Vagina (tissue), 2 donors: ENCODE measurements around the gene MT1A.
"Not testable (repeated sequence)": the region's sequence is repeated elsewhere in the genome, so short reads cannot be mapped to it uniquely, and the experiment has no call there.

Experiments
- POLR2A ChIP-seq, 2 donors: fragments of 450-650 bp; IDR thresholded peaks; one replicate each; pipeline ENCODE4 v1.6.1; 2017; ENCODE audit warnings: antibody characterized with exemption in 2 of 2, mild to moderate bottlenecking in 2 of 2, moderate library complexity in 2 of 2
- POLR2AphosphoS5 ChIP-seq, 2 donors: sonication (generic); formaldehyde crosslinking; IDR thresholded peaks; one replicate each; pipeline ENCODE4 v1.9.0; 2017; ENCODE audit warnings: antibody characterized with exemption in 2 of 2, mild to moderate bottlenecking in 2 of 2, low read depth in 1 of 2; ENCODE audit not compliant: insufficient read depth in 1 of 2
- TF ChIP-seq, protein P1 (sequence below), 3 experiments: fragments of 450-650 bp in 2 of 3; fragments of 200-600 bp in 1 of 3; sonication (generic) in 1 of 3; IDR thresholded peaks; one replicate each; pipeline ENCODE4 v1.5.1; 2017 to 2019; ENCODE audit warnings: antibody characterized with exemption in 3 of 3, mild to moderate bottlenecking in 2 of 3, moderate library complexity in 2 of 3

DNA sequence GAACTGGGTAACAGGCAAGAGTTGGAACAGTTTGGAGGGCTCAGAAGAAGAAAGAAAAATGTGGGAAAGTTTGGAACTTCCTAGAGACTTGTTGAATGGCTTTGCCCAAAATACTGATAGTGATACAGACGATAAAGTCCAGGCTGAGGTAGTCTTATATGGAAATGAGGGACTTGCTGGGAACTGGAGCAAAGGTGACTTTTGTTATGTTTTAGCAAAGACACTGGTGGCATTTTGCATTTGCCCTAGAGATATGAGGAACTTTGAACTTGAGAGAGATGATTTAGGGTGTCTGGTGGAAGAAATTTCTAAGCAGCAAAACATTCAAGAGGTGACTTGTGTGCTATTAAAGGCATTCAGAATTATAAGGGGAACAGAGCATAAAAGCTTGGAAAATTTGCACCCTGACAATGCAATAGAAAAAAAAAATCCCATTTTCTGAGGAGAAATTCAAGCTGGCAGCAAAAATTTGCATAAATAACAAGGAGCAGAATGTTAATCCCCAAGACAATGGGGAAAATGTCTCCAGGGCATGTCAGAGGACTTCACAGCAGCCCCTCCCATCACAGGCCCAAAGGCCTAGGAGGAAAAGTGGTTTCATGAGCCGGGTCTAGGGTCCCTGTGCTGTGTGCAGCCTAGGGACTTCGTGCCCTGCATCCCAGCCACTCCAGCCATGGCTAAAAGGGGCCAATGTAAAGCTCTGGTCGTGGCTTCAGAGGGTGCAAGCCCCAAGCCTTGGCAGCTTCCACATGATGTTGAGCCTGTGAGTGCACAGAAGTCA is 16.6 kb upstream of the MT1A start:
- TF ChIP-seq, protein P1, sequence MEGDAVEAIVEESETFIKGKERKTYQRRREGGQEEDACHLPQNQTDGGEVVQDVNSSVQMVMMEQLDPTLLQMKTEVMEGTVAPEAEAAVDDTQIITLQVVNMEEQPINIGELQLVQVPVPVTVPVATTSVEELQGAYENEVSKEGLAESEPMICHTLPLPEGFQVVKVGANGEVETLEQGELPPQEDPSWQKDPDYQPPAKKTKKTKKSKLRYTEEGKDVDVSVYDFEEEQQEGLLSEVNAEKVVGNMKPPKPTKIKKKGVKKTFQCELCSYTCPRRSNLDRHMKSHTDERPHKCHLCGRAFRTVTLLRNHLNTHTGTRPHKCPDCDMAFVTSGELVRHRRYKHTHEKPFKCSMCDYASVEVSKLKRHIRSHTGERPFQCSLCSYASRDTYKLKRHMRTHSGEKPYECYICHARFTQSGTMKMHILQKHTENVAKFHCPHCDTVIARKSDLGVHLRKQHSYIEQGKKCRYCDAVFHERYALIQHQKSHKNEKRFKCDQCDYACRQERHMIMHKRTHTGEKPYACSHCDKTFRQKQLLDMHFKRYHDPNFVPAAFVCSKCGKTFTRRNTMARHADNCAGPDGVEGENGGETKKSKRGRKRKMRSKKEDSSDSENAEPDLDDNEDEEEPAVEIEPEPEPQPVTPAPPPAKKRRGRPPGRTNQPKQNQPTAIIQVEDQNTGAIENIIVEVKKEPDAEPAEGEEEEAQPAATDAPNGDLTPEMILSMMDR (IDR thresholded peaks at IDR 0.05): not testable (repeated sequence)
- TF ChIP-seq POLR2AphosphoS5 (IDR thresholded peaks at IDR 0.05; ENCODE audit: insufficient read depth in 1 of 2, low read depth in 1 of 2); POLR2A (IDR thresholded peaks at IDR 0.05): not testable (repeated sequence)
